ENCODE results near the gene MTPN. TPM values are rescaled to one million over a fixed set of nuclear protein-coding genes. Genes with fewer than 3 reads are reported as not detected.

The MTPN gene
- total RNA-seq, 1 donor from 2014 or later, result 67.9 TPM

DNA sequence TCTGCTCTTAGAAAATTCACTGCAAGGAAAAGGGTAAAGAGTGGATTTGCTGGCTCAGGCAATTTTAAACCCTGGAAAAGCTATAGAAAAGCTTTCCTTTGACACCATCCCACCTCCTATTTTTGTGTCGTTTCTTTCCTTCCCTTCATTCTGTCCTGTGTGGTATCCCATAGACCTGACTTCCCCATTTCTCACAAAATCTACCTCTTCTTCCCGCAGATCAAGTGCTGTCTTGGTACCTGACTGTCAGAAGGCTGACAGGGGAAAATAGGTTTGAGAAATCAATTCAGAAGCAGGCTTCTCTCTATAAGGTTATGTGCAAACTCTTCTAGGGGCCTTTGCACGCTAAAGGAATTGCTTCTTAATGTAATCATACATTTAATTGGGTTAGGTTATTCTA is 98.9 kb downstream of the MTPN start:
- Histone ChIP-seq H3K27ac (replicated peaks) (no peak overlapping the region), H3K4me1 (peaks cover 7% of the 10 kb centered on the region), H3K9me3 (replicated peaks) (peaks cover 4% of the 10 kb centered on the region), H3K27me3 (ENCODE audit: low read depth) (no peaks in the 10 kb centered on the region), H3K36me3 (no peaks in the 10 kb centered on the region), H3K4me3 (no peak overlapping the region)
- intact Hi-C loops (cut with micrococcal nuclease), result no loop called here
- no peak for DNase-seq
- no peak for TF ChIP-seq CTCF (IDR thresholded peaks at IDR 0.05; ENCODE audit: borderline replicate concordance)

GRCh38 chr7:135877805-135878204 is 99.4 kb downstream of the MTPN start:
- peaks cover 4% of the 10 kb centered on the region for H3K9me3 ChIP-seq (replicated peaks)
- DNase-seq, result no peak
- intact Hi-C loops (cut with micrococcal nuclease), result no loop called here
- no peaks in the 10 kb centered on the region for H3K36me3 ChIP-seq
- H3K27ac ChIP-seq (replicated peaks), result no peak overlapping the region
- no peak overlapping the region for H3K4me3 ChIP-seq
- no peaks in the 10 kb centered on the region for H3K27me3 ChIP-seq (ENCODE audit: low read depth)
- TF ChIP-seq CTCF (IDR thresholded peaks at IDR 0.05; ENCODE audit: borderline replicate concordance), result no peak
- peaks cover 7% of the 10 kb centered on the region for H3K4me1 ChIP-seq

Other genes with a start within 250 kb of the MTPN start
- gene SLC13A4, start 249.2 kb downstream of the MTPN start, total RNA-seq, result 0.44 TPM
- gene FAM180A, start 228.5 kb downstream of the MTPN start, total RNA-seq, result 19.7 TPM